Kidney epithelial cell (primary cell): ENCODE measurements around the gene TMEM184A. TPM values are rescaled to one million over a fixed set of nuclear protein-coding genes. Genes with fewer than 3 reads are reported as not detected.

Experiments
- DNase-seq: peaks from one replicate; pipeline ENCODE4 v3.0.0-alpha.2; 2010; ENCODE audit warnings: low read depth
- H3K27me3 ChIP-seq: 2 replicates; pipeline ENCODE4 v1.6.0; 2011; ENCODE audit warnings: low read length; ENCODE audit not compliant: control insufficient read depth, insufficient read depth
- H3K36me3 ChIP-seq: 2 replicates; pipeline ENCODE4 v1.5.1; 2011; ENCODE audit warnings: low read length; ENCODE audit not compliant: control insufficient read depth, insufficient read depth
- H3K4me3 ChIP-seq: 2 replicates; pipeline ENCODE4 v1.5.1; 2011; ENCODE audit warnings: low read depth, mild to moderate bottlenecking, control low read depth, low read length
- total RNA-seq: library from RNA; depleted of rRNA; stranded (reverse); fragments of >200 nt; gene quantifications from 2 replicates; pipeline ENCODE4 v1.2.3, GENCODE V29; 2015
- TF ChIP-seq, protein P1 (sequence below): IDR thresholded peaks from 2 replicates; pipeline ENCODE4 v1.5.1; 2011; ENCODE audit warnings: mild to moderate bottlenecking, moderate library complexity, low read length, control low read depth, inconsistent platforms; ENCODE audit not compliant: insufficient read depth, poor library complexity, severe bottlenecking

TMEM184A gene
- total RNA-seq, 1 donor from 2014 or later = 5.7 TPM

DNA sequence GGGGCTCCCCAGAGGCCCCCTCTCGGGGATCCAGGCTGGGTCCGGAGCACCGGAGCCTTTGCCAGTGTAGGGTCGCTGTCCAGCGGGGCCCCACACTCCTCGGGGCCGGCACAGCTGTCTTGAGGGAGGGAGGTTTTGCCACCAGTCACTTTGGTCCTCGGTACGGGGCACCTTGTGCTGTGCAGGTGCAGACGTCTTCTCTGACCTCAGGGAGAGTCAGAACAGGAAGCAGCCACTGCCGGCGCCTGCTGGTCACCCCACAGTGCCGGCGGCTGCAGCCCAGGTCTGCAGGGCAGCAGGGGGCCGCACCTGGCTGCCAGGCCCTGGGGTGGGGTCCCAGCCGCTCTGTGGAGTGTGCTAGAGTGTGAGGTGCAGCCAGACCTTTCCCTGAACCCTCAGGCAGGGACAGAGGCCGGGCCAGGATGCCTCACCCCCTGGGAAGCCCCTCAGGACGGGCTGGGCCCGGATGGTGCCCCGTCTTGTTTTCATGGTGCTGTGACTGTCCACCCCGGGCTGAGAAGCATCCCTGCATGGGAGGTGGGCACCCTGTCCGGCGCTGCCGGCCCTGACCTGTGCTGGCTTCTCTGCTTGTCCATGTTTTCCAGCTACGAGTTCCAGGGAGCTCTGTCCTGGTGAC, 17.3 kb downstream of the TMEM184A start:
- DNase-seq = no peak
- H3K27me3 ChIP-seq = no peaks in the 10 kb centered on the region
- peak overlapping the region; percentile 25 for H3K4me3 ChIP-seq
- H3K36me3 ChIP-seq = no peaks in the 10 kb centered on the region
- TF ChIP-seq, protein P1, sequence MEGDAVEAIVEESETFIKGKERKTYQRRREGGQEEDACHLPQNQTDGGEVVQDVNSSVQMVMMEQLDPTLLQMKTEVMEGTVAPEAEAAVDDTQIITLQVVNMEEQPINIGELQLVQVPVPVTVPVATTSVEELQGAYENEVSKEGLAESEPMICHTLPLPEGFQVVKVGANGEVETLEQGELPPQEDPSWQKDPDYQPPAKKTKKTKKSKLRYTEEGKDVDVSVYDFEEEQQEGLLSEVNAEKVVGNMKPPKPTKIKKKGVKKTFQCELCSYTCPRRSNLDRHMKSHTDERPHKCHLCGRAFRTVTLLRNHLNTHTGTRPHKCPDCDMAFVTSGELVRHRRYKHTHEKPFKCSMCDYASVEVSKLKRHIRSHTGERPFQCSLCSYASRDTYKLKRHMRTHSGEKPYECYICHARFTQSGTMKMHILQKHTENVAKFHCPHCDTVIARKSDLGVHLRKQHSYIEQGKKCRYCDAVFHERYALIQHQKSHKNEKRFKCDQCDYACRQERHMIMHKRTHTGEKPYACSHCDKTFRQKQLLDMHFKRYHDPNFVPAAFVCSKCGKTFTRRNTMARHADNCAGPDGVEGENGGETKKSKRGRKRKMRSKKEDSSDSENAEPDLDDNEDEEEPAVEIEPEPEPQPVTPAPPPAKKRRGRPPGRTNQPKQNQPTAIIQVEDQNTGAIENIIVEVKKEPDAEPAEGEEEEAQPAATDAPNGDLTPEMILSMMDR = no peak

DNA sequence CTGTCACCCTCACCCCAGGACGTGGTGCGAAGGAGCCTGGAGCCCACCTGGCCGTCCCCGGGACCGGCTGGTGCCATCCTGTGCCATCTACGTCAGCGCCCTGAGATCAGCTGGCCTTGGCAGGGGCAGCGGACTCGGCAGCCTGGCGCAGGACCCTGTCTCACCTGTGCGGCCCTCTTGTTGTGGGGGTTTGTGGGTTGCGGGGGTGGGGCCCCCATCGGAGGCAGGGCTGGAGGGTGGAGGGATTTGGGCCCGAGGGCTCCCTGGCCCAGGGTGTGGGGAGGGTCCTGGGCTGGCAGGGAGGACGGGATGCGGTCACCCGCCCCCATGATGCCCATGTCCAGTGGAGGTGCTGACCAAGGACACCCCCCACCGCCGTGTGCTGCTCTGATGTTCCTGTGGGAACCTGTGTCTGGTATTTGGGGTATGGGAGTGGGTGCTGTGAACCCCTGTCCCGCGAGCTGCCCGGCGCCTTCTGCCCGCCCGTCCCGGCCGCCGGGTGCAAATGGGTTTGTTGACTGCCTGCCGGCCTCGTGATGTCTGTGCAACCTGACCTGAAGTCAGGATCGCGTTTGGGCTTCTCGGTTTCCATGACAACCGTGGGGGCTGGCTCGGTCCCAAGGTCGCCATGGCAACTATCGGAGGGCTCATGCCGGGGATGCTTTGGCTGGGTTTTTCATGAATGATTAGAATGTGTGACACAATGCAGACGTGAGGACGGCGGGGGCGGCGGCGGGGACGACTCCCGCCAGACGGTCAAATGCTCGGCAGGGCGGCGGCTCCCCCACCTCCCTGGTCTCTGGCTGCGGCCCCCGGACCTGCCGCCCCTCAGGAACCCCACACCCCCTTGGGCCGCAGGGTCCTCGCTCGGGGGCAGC, 18.2 kb downstream of the TMEM184A start:
- peak overlapping the region; percentile 46 for H3K4me3 ChIP-seq
- TF ChIP-seq, protein P1 = no peak
- H3K27me3 ChIP-seq = no peaks in the 10 kb centered on the region
- no peaks in the 10 kb centered on the region for H3K36me3 ChIP-seq
- peak; percentile 91 for DNase-seq

DNA sequence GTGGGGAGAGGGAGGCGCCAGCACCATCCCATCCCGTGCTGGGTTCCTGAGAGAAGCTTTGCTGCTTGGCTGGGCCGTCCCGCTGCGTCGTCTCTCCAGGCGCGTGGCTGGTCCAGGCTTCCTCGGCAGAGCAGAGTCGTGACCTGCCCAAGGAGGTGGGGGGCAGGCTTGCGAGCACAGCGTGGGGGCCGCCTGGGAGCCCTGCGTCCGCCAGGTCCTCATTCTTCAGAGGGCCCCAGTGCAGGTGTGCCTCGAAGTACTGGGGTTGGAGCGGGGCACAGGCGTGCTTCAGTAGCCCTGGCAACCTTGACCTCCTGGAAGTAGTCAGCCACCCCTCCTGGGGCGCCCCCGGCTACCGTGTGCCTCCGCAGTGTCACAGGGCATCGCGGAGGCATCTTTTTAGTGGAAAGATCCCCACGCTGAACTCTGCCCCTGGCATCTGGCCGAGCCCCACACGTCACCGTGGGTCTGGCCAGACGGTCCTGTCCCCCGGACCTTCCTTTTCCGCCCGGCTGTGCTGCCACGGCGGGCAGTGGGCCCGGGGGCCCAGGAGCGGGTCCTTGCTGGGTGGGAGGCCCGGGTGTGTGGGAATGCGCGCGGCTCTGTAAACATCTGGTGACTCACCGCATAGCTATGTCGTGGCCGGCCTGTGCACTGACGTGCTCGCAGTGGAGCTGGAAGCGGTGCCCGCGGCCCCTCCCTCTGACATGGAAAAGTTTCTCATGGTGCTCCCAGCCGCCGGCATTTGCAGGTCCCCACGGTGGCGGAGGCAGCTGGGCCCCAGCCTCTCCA, 19.1 kb downstream of the TMEM184A start:
- peak; percentile 91 for DNase-seq
- Histone ChIP-seq H3K4me3 (peak overlapping the region; percentile 46), H3K27me3 (no peaks in the 10 kb centered on the region), H3K36me3 (no peaks in the 10 kb centered on the region)
- TF ChIP-seq, protein P1 = no peak

DNA sequence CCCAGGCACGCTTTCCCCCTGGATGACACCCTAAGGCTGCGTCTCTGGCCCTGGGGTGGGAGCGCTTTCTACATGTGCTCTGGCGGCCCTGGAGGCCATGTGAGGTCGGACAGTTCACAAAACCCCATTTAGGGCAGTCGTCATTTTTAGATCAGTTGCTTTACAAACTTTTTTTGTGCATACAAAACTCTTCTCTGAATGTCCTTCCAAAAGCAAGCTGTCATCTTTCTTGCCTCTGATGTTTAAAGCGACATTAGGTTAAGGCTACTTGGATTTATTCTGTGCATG, 19.6 kb downstream of the TMEM184A start:
- Histone ChIP-seq H3K27me3 (no peaks in the 10 kb centered on the region), H3K4me3 (no peak overlapping the region)
- TF ChIP-seq, protein P1 = no peak

DNA sequence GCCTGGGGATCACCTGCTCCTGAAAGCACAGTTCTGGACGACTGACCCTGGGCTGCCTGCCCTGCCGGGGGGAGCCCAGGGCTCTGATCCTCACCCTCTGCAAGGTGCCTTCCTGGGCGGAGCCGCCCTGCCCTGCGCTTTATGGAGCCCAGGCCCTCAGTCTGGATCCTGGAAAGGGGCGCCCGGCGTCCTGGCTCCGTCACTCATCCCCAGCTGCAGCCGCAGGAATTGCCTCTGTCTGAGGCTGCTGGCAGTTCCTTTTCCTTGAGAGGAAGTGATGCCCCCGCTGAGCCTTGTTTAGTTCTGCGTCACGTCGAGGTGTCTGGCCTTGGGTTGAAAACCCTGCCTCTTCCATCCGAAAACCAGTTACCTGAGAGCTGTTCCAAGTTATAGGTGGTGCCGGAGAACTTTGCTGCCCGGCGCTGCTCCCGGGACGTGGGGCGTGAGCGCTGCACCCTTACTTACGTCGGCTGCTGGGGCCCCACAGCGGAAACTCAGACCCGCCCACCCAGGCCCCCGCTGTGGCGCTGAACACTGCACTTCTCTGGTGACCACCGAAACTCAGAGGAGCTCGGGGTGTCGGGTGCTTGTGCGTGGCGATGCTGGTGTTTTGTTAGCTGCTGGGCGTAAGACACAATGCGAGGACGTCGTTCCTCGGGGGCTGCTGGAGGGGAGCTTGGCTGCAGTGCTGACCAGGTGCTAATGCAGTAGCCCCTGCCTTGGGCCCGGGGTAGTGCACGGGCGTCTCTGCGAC, 20.1 kb downstream of the TMEM184A start:
- no peak overlapping the region for H3K4me3 ChIP-seq
- no peak for DNase-seq
- TF ChIP-seq, protein P1 = no peak
- no peaks in the 10 kb centered on the region for H3K36me3 ChIP-seq
- H3K27me3 ChIP-seq = no peaks in the 10 kb centered on the region

More for the DNA sequence above, 19.6 kb downstream of the TMEM184A start:
- H3K36me3 ChIP-seq = no peaks in the 10 kb centered on the region
- DNase-seq = no peak
